ENCODE measurements around the gene MSRB2. TPM values are rescaled to one million over a fixed set of nuclear protein-coding genes. Genes with fewer than 3 reads are reported as not detected.

The MSRB2 gene
- total RNA-seq, 2 donors from 2014 or later = 4.9 to 6.3 TPM

DNA sequence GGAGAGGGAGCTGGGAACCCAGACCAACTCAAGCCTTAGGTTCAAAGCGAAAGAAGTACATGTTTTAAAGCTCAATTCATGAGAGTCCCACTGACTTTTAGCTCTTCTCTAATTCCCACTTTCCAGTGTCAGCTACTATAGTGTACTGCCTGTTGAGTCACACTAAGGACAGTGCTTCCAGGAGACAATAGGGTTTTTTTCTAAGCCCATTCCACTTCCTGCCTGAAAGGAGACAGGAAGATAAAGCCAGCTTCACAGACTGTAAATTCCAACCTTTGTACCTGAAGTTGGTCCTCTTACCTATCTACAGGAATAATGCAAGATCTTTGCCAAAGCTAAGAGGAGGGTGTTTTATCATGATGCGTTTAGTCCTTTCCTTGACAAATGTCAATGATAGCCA, 4.4 kb downstream of the MSRB2 start:
- intact Hi-C loops (cut with DNase I) = no loop called here

DNA sequence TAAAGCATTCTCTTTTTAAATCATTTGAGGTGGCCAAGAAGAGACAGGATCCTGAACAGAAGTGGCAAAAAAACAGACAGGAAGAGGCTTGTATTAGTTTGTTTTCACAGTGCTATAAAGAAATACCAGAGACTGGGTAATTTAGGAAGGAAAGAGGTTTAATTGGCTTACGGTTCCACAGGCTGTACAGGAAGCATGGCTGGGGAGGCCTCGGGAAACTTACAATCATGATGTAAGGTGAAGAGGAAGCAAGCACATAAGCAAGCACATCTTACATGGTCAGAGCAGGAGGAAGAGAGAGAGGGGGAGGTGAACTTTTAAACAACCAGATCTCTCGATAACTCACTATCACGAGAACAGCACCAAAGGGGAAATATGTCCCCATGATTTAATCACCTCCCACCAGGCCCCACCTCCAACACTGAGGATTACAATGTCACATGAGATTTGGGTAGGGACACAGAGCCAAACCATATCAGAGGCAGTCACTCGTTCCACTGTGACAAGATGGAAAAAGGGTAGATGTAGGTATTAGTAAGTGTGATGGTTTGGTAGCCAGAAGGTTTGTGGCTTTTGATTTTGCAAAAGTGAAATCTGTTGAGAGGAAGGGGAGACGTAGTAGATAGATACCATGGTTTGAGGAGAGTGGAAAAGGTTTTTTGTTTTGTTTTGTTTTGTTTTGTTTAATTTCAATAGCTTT, 5.1 kb downstream of the MSRB2 start:
- Histone ChIP-seq H3K4me1 (peaks cover 16% of the 10 kb centered on the region), H3K9me3 (no peaks in the 10 kb centered on the region), H3K27me3 (no peaks in the 10 kb centered on the region), H3K4me3 (no peak overlapping the region), H3K27ac (peak overlapping the region in 2 of 4 donors; percentile 15 to 30), H3K36me3 (replicated peaks in 1 of 2; ENCODE audit: insufficient read depth in 1 of 2, low read depth in 2 of 2) (no peaks in the 10 kb centered on the region)
- no peak for TF ChIP-seq POLR2A (IDR thresholded peaks at IDR 0.05)
- TF ChIP-seq, protein P1, sequence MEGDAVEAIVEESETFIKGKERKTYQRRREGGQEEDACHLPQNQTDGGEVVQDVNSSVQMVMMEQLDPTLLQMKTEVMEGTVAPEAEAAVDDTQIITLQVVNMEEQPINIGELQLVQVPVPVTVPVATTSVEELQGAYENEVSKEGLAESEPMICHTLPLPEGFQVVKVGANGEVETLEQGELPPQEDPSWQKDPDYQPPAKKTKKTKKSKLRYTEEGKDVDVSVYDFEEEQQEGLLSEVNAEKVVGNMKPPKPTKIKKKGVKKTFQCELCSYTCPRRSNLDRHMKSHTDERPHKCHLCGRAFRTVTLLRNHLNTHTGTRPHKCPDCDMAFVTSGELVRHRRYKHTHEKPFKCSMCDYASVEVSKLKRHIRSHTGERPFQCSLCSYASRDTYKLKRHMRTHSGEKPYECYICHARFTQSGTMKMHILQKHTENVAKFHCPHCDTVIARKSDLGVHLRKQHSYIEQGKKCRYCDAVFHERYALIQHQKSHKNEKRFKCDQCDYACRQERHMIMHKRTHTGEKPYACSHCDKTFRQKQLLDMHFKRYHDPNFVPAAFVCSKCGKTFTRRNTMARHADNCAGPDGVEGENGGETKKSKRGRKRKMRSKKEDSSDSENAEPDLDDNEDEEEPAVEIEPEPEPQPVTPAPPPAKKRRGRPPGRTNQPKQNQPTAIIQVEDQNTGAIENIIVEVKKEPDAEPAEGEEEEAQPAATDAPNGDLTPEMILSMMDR (IDR thresholded peaks at IDR 0.05) = no peak
- intact Hi-C loops (cut with DNase I) = no loop called here
- 78 to 89% methylated on average over 6 of the region's 6 CpGs for WGBS, 2 donors
- no peak for DNase-seq
- ATAC-seq = no peak

More for the DNA sequence above, 4.4 kb downstream of the MSRB2 start:
- H3K36me3 ChIP-seq (replicated peaks in 1 of 2; ENCODE audit: insufficient read depth in 1 of 2, low read depth in 2 of 2) = no peaks in the 10 kb centered on the region
- H3K27me3 ChIP-seq = no peaks in the 10 kb centered on the region
- no peaks in the 10 kb centered on the region for H3K9me3 ChIP-seq
- ATAC-seq = no peak
- peak overlapping the region in 2 of 4 donors; percentile 15 to 30 for H3K27ac ChIP-seq
- DNase-seq = no peak
- no peak overlapping the region for H3K4me3 ChIP-seq
- peaks cover 16% of the 10 kb centered on the region for H3K4me1 ChIP-seq
- TF ChIP-seq POLR2A (IDR thresholded peaks at IDR 0.05) = no peak
- TF ChIP-seq, protein P1 (IDR thresholded peaks at IDR 0.05) = no peak
- WGBS, 2 donors = 56 to 67% methylated on average over 2 of the region's 2 CpGs

DNA sequence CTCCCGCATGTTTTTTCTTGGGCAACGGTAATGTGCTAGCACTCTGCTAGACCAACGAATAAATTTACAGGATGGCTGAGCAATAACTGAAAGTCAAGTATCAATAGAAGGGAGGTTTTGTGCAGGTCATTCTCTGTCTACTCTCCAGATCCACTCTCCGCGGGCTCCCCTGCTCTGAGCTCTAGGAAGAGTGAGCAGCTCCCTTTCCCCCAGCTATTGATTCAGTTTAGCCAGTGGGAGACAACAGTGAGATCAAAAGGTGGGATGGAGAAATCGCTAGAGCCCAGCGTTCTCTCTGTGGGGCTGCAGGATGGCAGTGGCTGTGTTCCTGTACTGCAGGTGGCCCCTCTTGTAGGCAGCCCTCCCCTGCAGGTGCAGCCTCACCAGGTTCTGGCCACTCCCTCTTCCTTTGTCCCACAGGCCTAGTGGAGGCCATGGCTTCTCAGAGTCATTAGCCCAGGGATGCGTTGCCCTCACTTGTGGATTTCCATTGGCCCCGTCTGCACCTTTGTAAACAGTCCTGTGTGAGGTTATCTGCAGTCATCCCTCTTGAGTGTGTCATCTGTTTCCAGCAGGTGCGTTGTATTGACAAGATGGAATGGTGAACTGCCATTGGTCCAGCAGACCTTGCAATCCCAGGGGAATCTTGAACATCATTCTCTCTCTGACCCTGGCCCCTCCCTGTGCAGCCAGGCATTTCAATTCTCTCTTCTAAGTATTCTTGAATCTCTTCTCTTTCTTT, 11.1 kb downstream of the MSRB2 start:
- 87 to 95% methylated on average over 8 to 10 of the region's 10 CpGs for WGBS, 2 donors
- intact Hi-C loops (cut with DNase I) = no loop called here
- H3K27ac ChIP-seq = no peak overlapping the region
- H3K9me3 ChIP-seq = no peaks in the 10 kb centered on the region
- ATAC-seq = no peak
- H3K27me3 ChIP-seq = no peaks in the 10 kb centered on the region
- peaks cover 0 to 2% of the 10 kb centered on the region in 2 donors for H3K36me3 ChIP-seq (replicated peaks in 1 of 2; ENCODE audit: insufficient read depth in 1 of 2, low read depth in 2 of 2)
- H3K4me1 ChIP-seq = no peaks in the 10 kb centered on the region
- TF ChIP-seq POLR2A (IDR thresholded peaks at IDR 0.05) = no peak
- TF ChIP-seq, protein P1 (IDR thresholded peaks at IDR 0.05) = no peak
- no peak overlapping the region for H3K4me3 ChIP-seq
- DNase-seq = no peak

DNA sequence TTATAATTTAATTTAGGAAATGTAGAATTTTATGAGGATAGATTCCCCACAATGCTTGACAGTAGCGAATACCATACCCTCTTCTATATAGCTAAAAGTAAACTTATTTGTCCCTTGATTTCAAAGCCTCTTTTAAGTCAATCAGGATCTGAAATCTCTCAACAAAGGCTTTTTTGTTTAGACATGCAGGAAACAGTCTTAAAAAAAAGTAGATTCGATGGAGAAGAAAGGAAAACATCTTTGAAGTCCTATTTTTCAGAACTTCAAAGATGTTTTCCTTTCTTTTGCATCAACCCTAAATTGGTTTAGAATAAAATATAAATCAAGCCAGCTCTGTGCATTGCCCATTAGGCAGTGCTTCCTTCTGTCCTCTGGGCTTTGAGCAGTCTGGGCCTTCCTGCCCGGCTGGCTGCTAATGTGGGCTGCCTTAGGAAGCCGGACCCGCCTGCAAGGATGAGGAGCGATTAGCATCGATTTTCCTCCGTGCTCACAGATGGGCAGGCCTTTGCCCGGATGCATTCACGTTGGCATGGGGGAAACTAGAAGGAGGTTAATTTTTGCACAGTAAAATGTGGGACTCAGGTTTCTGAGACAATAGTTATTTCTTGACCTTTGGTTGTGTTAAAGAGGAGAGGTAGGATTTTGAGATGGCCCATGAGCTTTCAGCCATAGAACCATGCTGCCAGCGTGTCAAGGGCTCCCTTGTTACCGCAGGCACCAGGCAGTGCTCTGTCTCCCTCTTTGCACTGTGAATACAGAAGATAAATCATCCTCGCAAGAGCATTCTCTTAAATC, 15.5 kb downstream of the MSRB2 start:
- no peaks in the 10 kb centered on the region for H3K4me1 ChIP-seq
- 84 to 86% methylated on average over 13 of the region's 13 CpGs for WGBS, 2 donors
- ATAC-seq (no peak), DNase-seq (no peak)
- H3K27me3 ChIP-seq = no peaks in the 10 kb centered on the region
- intact Hi-C loops (cut with DNase I) = no loop called here
- TF ChIP-seq, protein P1 (IDR thresholded peaks at IDR 0.05) = no peak
- no peak overlapping the region for H3K4me3 ChIP-seq
- no peaks in the 10 kb centered on the region for H3K9me3 ChIP-seq
- H3K36me3 ChIP-seq (replicated peaks in 1 of 2; ENCODE audit: insufficient read depth in 1 of 2, low read depth in 2 of 2) = peaks cover 0 to 2% of the 10 kb centered on the region in 2 donors
- H3K27ac ChIP-seq = no peak overlapping the region
